ENCODE results near the gene NIPBL.

- TF ChIP-seq EZH2 (IDR thresholded peaks at IDR 0.05; ENCODE audit: borderline replicate concordance, low read depth, low read length, poor library complexity, severe bottlenecking) (no peak), CTCF (conservative IDR thresholded peaks at IDR 0.05; ENCODE audit: low read depth, low read length) (no peak)
These were observed 232.8 kb downstream of the NIPBL start for GRCh38 chr5:37109338-37109737.
